ENCODE data around the gene OMP.

The OMP gene

DNA sequence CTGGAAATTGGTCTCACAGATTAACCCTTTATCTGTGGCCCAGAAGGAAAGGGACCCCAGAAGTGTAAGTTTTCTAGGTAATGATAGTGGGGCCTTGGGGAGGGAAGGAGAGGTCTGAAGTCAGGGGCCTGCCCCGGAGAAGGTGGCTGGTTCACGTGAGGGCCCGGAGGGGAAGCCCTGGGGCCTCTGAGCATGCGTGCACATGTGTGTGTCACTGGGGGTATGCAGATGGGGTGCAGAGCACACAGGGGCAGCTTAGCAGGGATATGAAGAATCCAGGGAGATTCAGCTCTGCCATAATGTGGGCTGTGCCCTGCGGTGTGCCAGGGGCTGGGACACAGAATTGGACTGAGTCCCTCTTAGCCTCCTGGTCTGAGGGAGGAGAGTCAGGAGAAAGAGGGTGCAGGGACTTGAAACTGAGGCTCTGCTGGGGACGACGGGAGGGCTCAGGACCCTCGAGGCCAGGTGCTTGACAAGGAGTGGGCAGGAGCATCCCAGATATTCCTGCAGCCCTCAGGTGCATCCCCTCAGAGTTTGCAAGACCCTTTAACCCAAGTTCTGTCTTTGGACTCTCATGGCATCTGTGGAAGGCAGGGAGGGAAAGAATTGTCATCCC is 40.9 kb downstream of the OMP start:
- no peak for DNase-seq (ENCODE audit: low read depth in 1 of 2, low spot score in 1 of 2)
- H3K27ac ChIP-seq (replicated peaks): no peak overlapping the region
- TF ChIP-seq, protein P1, sequence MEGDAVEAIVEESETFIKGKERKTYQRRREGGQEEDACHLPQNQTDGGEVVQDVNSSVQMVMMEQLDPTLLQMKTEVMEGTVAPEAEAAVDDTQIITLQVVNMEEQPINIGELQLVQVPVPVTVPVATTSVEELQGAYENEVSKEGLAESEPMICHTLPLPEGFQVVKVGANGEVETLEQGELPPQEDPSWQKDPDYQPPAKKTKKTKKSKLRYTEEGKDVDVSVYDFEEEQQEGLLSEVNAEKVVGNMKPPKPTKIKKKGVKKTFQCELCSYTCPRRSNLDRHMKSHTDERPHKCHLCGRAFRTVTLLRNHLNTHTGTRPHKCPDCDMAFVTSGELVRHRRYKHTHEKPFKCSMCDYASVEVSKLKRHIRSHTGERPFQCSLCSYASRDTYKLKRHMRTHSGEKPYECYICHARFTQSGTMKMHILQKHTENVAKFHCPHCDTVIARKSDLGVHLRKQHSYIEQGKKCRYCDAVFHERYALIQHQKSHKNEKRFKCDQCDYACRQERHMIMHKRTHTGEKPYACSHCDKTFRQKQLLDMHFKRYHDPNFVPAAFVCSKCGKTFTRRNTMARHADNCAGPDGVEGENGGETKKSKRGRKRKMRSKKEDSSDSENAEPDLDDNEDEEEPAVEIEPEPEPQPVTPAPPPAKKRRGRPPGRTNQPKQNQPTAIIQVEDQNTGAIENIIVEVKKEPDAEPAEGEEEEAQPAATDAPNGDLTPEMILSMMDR (IDR thresholded peaks at IDR 0.05; ENCODE audit: insufficient read depth, low read length): no peak
- no peak for TF ChIP-seq POLR2AphosphoS5 (IDR thresholded peaks at IDR 0.05; ENCODE audit: low read depth)
- TF ChIP-seq, protein P2, sequence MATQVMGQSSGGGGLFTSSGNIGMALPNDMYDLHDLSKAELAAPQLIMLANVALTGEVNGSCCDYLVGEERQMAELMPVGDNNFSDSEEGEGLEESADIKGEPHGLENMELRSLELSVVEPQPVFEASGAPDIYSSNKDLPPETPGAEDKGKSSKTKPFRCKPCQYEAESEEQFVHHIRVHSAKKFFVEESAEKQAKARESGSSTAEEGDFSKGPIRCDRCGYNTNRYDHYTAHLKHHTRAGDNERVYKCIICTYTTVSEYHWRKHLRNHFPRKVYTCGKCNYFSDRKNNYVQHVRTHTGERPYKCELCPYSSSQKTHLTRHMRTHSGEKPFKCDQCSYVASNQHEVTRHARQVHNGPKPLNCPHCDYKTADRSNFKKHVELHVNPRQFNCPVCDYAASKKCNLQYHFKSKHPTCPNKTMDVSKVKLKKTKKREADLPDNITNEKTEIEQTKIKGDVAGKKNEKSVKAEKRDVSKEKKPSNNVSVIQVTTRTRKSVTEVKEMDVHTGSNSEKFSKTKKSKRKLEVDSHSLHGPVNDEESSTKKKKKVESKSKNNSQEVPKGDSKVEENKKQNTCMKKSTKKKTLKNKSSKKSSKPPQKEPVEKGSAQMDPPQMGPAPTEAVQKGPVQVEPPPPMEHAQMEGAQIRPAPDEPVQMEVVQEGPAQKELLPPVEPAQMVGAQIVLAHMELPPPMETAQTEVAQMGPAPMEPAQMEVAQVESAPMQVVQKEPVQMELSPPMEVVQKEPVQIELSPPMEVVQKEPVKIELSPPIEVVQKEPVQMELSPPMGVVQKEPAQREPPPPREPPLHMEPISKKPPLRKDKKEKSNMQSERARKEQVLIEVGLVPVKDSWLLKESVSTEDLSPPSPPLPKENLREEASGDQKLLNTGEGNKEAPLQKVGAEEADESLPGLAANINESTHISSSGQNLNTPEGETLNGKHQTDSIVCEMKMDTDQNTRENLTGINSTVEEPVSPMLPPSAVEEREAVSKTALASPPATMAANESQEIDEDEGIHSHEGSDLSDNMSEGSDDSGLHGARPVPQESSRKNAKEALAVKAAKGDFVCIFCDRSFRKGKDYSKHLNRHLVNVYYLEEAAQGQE (IDR thresholded peaks at IDR 0.05; ENCODE audit: insufficient replicate concordance, low read depth): no peak
- no peak for TF ChIP-seq SPI1 (IDR thresholded peaks at IDR 0.05; ENCODE audit: borderline replicate concordance, low read depth)
- no peak for TF ChIP-seq GABPA (IDR thresholded peaks at IDR 0.05; ENCODE audit: low read depth)
- no peaks in the 10 kb centered on the region for H3K27me3 ChIP-seq (ENCODE audit: insufficient read depth, poor library complexity, severe bottlenecking)
- no peak overlapping the region for H3K4me3 ChIP-seq (replicated peaks; ENCODE audit: insufficient read depth, low read length)

DNA sequence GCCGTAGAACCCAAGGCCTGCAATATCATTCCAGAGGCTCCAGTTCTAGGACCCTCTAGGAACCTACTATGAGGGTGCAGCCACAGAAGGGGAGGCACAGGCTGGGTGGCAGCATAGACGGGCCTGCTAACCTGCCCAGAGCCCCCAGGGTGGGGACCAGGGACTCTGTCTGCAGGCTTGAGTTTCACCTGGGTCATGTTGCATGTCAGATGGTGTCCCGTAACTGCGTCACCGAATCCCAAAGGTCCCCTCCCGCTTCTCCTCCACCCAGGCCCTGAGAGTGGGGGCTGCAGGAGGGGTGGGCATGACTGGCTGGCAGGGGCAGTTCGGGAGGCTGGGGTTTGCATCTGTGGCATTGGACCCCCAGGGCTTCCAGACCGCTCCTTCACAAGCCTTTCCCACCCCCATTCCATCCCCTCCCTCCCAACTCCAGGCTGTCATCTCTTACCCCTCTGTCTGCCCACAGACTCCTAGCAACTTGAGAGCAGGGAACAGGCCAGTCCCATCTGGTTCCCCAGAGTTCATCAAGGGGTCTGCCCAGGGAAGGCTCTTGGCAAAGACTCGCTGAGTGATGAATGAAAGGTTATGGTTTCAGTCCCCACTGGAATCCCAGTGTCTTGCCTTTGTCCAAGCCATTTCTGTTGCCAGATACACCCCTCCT is 41.7 kb downstream of the OMP start:
- H3K27me3 ChIP-seq (ENCODE audit: insufficient read depth, poor library complexity, severe bottlenecking): no peaks in the 10 kb centered on the region
- DNase-seq (ENCODE audit: low read depth in 1 of 2, low spot score in 1 of 2): no peak
- TF ChIP-seq, protein P2 (IDR thresholded peaks at IDR 0.05; ENCODE audit: insufficient replicate concordance, low read depth): no peak
- TF ChIP-seq SPI1 (IDR thresholded peaks at IDR 0.05; ENCODE audit: borderline replicate concordance, low read depth): no peak
- no peak for TF ChIP-seq GABPA (IDR thresholded peaks at IDR 0.05; ENCODE audit: low read depth)
- H3K27ac ChIP-seq (replicated peaks): no peak overlapping the region
- H3K4me3 ChIP-seq (replicated peaks; ENCODE audit: insufficient read depth, low read length): no peak overlapping the region

DNA sequence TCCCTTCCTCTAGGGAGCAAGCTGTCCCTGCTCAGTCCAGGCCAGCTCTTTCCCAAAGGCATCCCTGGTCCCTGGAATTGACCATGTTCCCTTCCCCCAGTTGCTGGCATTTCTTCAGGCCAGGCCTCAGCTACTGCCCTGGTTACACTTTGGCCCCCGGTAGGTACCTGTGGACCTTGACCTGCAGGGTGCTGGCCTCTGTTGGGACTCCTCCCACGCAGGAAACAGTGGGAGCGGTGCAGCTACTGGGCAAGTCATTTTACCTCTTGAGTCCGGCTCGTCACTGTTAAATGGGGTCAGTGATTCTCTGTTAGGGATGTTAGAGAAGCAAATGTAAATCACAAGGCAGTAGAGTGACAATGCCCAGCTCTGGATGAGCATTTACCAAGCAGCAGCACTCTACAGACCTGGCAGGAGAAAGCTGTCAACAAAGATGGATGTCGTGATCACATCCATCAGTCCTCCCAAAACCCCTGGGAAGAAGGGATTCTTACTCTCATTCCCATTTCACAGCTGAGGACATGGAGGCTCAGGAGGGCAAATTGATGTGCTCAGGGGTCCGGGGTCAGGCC is 42.3 kb downstream of the OMP start:
- H3K4me3 ChIP-seq (replicated peaks; ENCODE audit: insufficient read depth, low read length): no peak overlapping the region
- TF ChIP-seq GABPA (IDR thresholded peaks at IDR 0.05; ENCODE audit: low read depth) (no peak), POLR2AphosphoS5 (IDR thresholded peaks at IDR 0.05; ENCODE audit: low read depth) (no peak), SPI1 (IDR thresholded peaks at IDR 0.05; ENCODE audit: borderline replicate concordance, low read depth) (no peak)
- TF ChIP-seq, protein P1 (IDR thresholded peaks at IDR 0.05; ENCODE audit: insufficient read depth, low read length): no peak
- TF ChIP-seq, protein P2 (IDR thresholded peaks at IDR 0.05; ENCODE audit: insufficient replicate concordance, low read depth): no peak
- no peak overlapping the region for H3K27ac ChIP-seq (replicated peaks)
- no peak for DNase-seq (ENCODE audit: low read depth in 1 of 2, low spot score in 1 of 2)
- H3K27me3 ChIP-seq (ENCODE audit: insufficient read depth, poor library complexity, severe bottlenecking): no peaks in the 10 kb centered on the region

Measured in HL-60 (cell line).